H1 (cell line): Measurements from ENCODE around the gene MCAT. TPM values are rescaled to one million over a fixed set of nuclear protein-coding genes. Genes with fewer than 3 reads are reported as not detected.

ENCODE experiments used
- CHD1 ChIP-seq: IDR thresholded peaks from 2 replicates; pipeline ENCODE4 v1.6.1; 2012; ENCODE audit warnings: low read depth, low read length, improper control_type of control experiment
- CTBP2 ChIP-seq: IDR thresholded peaks from 2 replicates; pipeline ENCODE4 v1.7.0; 2011; ENCODE audit warnings: borderline replicate concordance, mild to moderate bottlenecking, moderate library complexity, mixed read lengths, low read length; ENCODE audit not compliant: insufficient read depth, insufficient read length
- CTCF ChIP-seq, 3 experiments: IDR thresholded peaks; 1 replicate in 2 of 3; 2 replicates in 1 of 3; pipeline versions ENCODE4 v1.5.1 to v1.6.1; 2011; ENCODE audit warnings: low read length in 3 of 3, mild to moderate bottlenecking in 3 of 3, inconsistent platforms in 2 of 3, low read depth in 1 of 3, moderate library complexity in 1 of 3; ENCODE audit not compliant: insufficient read depth in 1 of 3; ENCODE audit errors: control extremely low read depth in 1 of 3
- E2F6 ChIP-seq: IDR thresholded peaks from 2 replicates; pipeline ENCODE4 v1.6.1; 2012; ENCODE audit warnings: inconsistent platforms
- EGR1 ChIP-seq: IDR thresholded peaks from 2 replicates; pipeline ENCODE4 v1.6.1; 2011; ENCODE audit warnings: low read depth, low read length, borderline replicate concordance
- HDAC6 ChIP-seq: IDR thresholded peaks from one replicate; pipeline ENCODE4 v1.7.1; 2012; ENCODE audit warnings: low read depth, mild to moderate bottlenecking, inconsistent platforms, low read length, moderate library complexity
- POU5F1 ChIP-seq: IDR thresholded peaks from 2 replicates; pipeline ENCODE4 v1.6.1; 2011; ENCODE audit warnings: low read depth, mild to moderate bottlenecking, low read length, moderate library complexity
- SAP30 ChIP-seq: fragments of 300-600 bp; sonication (generic); IDR thresholded peaks from 2 replicates; pipeline ENCODE4 v1.7.1; 2012; ENCODE audit warnings: low read length, moderate library complexity, mild to moderate bottlenecking, inconsistent platforms; ENCODE audit not compliant: insufficient read depth, insufficient replicate concordance
- SIRT6 ChIP-seq: IDR thresholded peaks from one replicate; pipeline ENCODE4 v1.7.1; 2012; ENCODE audit warnings: low read length, inconsistent platforms
- SP2 ChIP-seq: IDR thresholded peaks from 2 replicates; pipeline ENCODE4 v1.6.1; 2012; ENCODE audit warnings: mild to moderate bottlenecking, low read length, inconsistent platforms
- TAF7 ChIP-seq: optimal IDR thresholded peaks from 2 replicates; pipeline ENCODE3; 2011; ENCODE audit warnings: low read depth, mild to moderate bottlenecking, inconsistent platforms, low read length, moderate library complexity, borderline replicate concordance
- USF2 ChIP-seq: IDR thresholded peaks from 2 replicates; pipeline ENCODE4 v1.6.1; 2011; ENCODE audit warnings: low read length, improper control_type of control experiment
- ZNF274 ChIP-seq: IDR thresholded peaks from 2 replicates; pipeline ENCODE4 v1.7.0; 2012; ENCODE audit warnings: low read length, borderline replicate concordance; ENCODE audit errors: extremely low read depth
- polyA plus RNA-seq, 7 experiments: library from polyadenylated mRNA; depleted of rRNA in 3 of 7; stranded (reverse) in 5 of 7; unstranded in 2 of 7; fragments of >200 nt in 5 of 7; fragments of 200-250 nt in 2 of 7; gene quantifications; 1 replicate in 5 of 7; 2 replicates in 1 of 7; 4 replicates in 1 of 7; pipeline versions ENCODE4 v1.2.1 to v1.2.3, GENCODE V29; 2011 to 2013; ENCODE audit warnings: missing spikeins in 2 of 7, mixed read lengths in 2 of 7
- total RNA-seq: library from RNA; stranded (reverse); fragmentation: NEBNext Ultra II Directional; extraction: Animal tissue kit (Norgen Biotek cat#: 25700); gene quantifications from 2 replicates; pipeline ENCODE4 v1.2.1, GENCODE V29; 2021

MCAT gene
- total and polyA plus RNA-seq, 2 of the 8 experiments (the other 6 are each of a cell fraction or from before 2014, with no cell fraction given), result 15.8 to 17.4 TPM

GRCh38 chr22:43187171-43188099 is 44.2 kb upstream of the MCAT start (continued):
- TF ChIP-seq CTBP2 (no peak), USF2 (no peak), E2F6 (peak; percentile 6; the same call in 1 of the 2 replicates), SP2 (no peak), EGR1 (no peak), TAF7 (no peak), CTCF (IDR thresholded peaks at IDR 0.05; ENCODE audit: control extremely low read depth in 1 of 3, insufficient read depth in 1 of 3, low read depth in 1 of 3, low read length in 3 of 3) (peak; percentile 59 to 64 (median 60)), SAP30 (no peak), CHD1 (no peak), SIRT6 (no peak), ZNF274 (no peak), POU5F1 (no peak), HDAC6 (no peak)
